SK-N-MC (cell line): ENCODE data around the gene OR14I1.

Experiments used
- EZH2 ChIP-seq: fragments of 200-600 bp; sonication (generic); IDR thresholded peaks from one replicate; pipeline ENCODE4 v1.6.1; 2017; ENCODE audit warnings: antibody characterized with exemption
- POLR2AphosphoS5 ChIP-seq: IDR thresholded peaks from 2 replicates; pipeline ENCODE4 v1.6.1; 2012; ENCODE audit warnings: mild to moderate bottlenecking, low read depth, low read length, borderline replicate concordance

GRCh38 chr1:248703674-248704073 is 1.1 kb upstream of the OR14I1 start:
- TF ChIP-seq EZH2: no peak
- no peak for TF ChIP-seq POLR2AphosphoS5
